K562 treated with DMSO at 1 percent for 4 hours (cell line): Measurements from ENCODE around the gene NSUN5. TPM values are rescaled to one million over a fixed set of nuclear protein-coding genes. Genes with fewer than 3 reads are reported as not detected.

Source experiments
- total RNA-seq: library from RNA; unstranded; fragments of 300-600 nt; gene quantifications from 2 replicates; pipeline ENCODE4 v1.2.3, GENCODE V29; 2022; ENCODE audit not compliant: insufficient read depth

NSUN5 gene
- total RNA-seq: 97.9 and 106 TPM in 2 replicates

DNA sequence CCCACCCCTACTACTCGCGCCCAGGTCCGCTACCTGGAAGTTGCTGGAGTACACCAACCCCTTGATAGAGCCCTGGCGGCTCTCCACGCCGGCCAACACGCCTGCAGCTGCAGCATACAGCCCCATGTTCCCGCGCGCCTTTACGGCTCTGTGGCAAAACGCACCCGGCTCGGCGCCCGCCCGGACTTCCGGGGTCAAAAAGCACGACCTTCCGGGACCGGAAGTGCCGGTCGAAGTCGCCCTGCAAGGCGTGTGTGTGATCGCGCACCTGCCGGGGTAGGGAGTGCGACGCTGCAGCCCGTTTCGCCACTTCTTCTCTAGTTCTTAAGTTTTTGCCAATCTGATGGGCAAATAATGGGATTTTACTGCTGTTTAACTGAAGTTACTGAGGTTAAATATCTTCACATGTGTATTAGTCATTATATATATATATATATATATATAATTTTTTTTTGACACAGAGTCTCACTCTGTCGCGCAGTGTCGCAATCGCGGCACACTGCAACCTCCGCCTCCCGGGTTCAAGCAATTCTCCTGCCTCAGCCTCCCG, at the start of gene NSUN5:
NSUN5 (minus strand) TSS at position 162 of the 550 bp plus-strand sequence; CDS start at position 126, 36 bp downstream.

DNA sequence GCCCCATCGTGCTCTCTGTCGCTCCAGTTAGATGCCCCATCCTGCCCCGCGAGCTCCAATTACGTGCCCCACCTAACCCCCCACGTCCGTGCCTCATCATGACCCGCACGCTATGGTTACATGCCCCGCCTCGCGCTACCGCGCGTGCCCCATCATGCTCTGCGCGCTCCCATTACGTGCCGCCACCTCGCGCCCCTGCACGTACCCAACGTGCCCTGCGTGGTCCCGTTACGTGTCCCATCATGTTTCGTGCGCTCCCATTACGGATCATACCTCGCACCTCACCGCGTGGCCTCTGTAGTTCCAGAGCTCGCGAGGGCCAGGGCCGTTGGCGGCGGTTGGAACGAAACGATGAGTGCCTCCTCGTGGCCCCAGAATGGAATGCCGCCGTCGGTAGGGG, 19.3 kb upstream of the NSUN5 start, which contains the start of the genes FKBP6 and TRIM50:
FKBP6 (plus strand) TSS at position 240 of the 400 bp plus-strand sequence. CDS start 268 bp downstream, outside the sequence.
TRIM50 (minus strand) TSS at position 161 of the 400 bp plus-strand sequence. CDS start 3,295 bp downstream, outside the sequence.

Other genes with a start within 250 kb of the NSUN5 start
- not detected in 2 replicates for gene SPDYE9, start 222.8 kb downstream of the NSUN5 start, total RNA-seq
- gene TRIM50, start 19.3 kb upstream of the NSUN5 start, total RNA-seq: not detected in 2 replicates
- gene FKBP6, start 19.3 kb upstream of the NSUN5 start, total RNA-seq: not detected in 2 replicates
- 0.42 and 0.73 TPM in 2 replicates for gene FZD9, start 125.0 kb upstream of the NSUN5 start, total RNA-seq
- gene BAZ1B, start 213.5 kb upstream of the NSUN5 start, total RNA-seq: 50.3 and 60.6 TPM in 2 replicates
- 81.1 and 99.8 TPM in 2 replicates for gene BCL7B, start 248.9 kb upstream of the NSUN5 start, total RNA-seq